K562 (cell line): Measurements from ENCODE around the gene SLC66A3. TPM values are rescaled to one million over a fixed set of nuclear protein-coding genes. Genes with fewer than 3 reads are reported as not detected.

Source experiments
- ATAC-seq: fragments of 200-7000 bp; cut with Tn5 transposase; 3 replicates; pipeline ENCODE4 v1.9.1; 2020; ENCODE audit warnings: moderate library complexity
- BruUV-seq: library from RNA; stranded (reverse); fragments of 400-500 nt; replicated peaks from 2 replicates; lab custom pipeline; 2021; lab: Mats Ljungman, UMichigan
- CTCF ChIA-PET: fragments of 300-600 bp; formaldehyde crosslinking; extraction: SDS; loops from one replicate; lab custom pipeline; 2021; ENCODE audit warnings: low intra/inter-chr PET ratio; lab: Yijun Ruan, JAX
- POLR2A ChIA-PET: fragments of 300-600, 350-650 bp; sonication (Branson Sonifier 250); formaldehyde crosslinking; extraction: SDS; loops from one replicate; lab custom pipeline; 2021; ENCODE audit warnings: antibody characterized with exemption, inconsistent platforms; lab: Yijun Ruan, JAX
- DNase-seq, 4 experiments: peaks; one replicate each; pipeline versions ENCODE4 v3.0.0 to v3.0.0-alpha.2; 2011 to 2018; ENCODE audit warnings: low spot score in 3 of 4, mixed read lengths in 3 of 4; ENCODE audit errors: extremely low read depth in 1 of 4
- FAIRE-seq: peaks from 2 replicates; lab custom pipeline; 2011; peaks lifted over from hg19 to GRCh38; lab: Jason Lieb, UNC
- H2AFZ ChIP-seq: 2 replicates; pipeline ENCODE4 v1.6.0; 2011; ENCODE audit warnings: low read depth, low read length, control low read depth, inconsistent platforms
- H3K27ac ChIP-seq: fragments of 200-600 bp; 3 replicates; pipeline ENCODE4 v1.8.0; 2011; ENCODE audit warnings: low read depth, mild to moderate bottlenecking, control low read depth, inconsistent platforms, low read length, moderate library complexity, mixed read lengths; ENCODE audit errors: extremely low read depth
- H3K27me3 ChIP-seq, 2 experiments: fragments of 300-600 bp in 1 of 2; 2 replicates in 1 of 2; 3 replicates in 1 of 2; pipeline versions ENCODE4 v1.6.0 to v1.8.0; 2011; ENCODE audit warnings: inconsistent platforms in 2 of 2, low read length in 2 of 2, mild to moderate bottlenecking in 1 of 2, mixed read lengths in 1 of 2, moderate library complexity in 1 of 2; ENCODE audit not compliant: control insufficient read depth in 2 of 2, insufficient read depth in 2 of 2
- H3K36me3 ChIP-seq: fragments of 300-600 bp; 3 replicates; pipeline ENCODE4 v1.8.0; 2011; ENCODE audit warnings: mild to moderate bottlenecking, low read length, inconsistent platforms; ENCODE audit not compliant: control insufficient read depth, insufficient read depth
- H3K4me1 ChIP-seq, 2 experiments: fragments of 200-600 bp in 1 of 2; replicated peaks in 1 of 2; 2 replicates in 1 of 2; 3 replicates in 1 of 2; pipeline versions ENCODE4 v1.5.1 to v1.8.0; 2011; ENCODE audit warnings: inconsistent platforms in 2 of 2, low read length in 2 of 2, mild to moderate bottlenecking in 1 of 2, mixed read lengths in 1 of 2, moderate library complexity in 1 of 2; ENCODE audit not compliant: control insufficient read depth in 2 of 2, insufficient read depth in 2 of 2
- H3K4me2 ChIP-seq: 2 replicates; pipeline ENCODE4 v1.6.1; 2011; ENCODE audit warnings: low read length, control low read depth, inconsistent platforms, mixed read lengths; ENCODE audit not compliant: insufficient read depth
- H3K4me3 ChIP-seq: fragments of 200-600 bp; sonication (generic), shearing (Covaris generic); 2 replicates; pipeline ENCODE4 v1.5.1; 2016; ENCODE audit warnings: control low read depth, inconsistent platforms
- H3K79me2 ChIP-seq: fragments of 200-600 bp; 3 replicates; pipeline ENCODE4 v1.8.0; 2011; ENCODE audit warnings: low read length, inconsistent platforms; ENCODE audit not compliant: control insufficient read depth, insufficient read depth
- H3K9ac ChIP-seq, 2 experiments: 2 replicates each; pipeline versions ENCODE4 v1.6.0 to v1.6.1; 2011; ENCODE audit warnings: low read depth in 2 of 2, low read length in 2 of 2, control low read depth in 1 of 2, inconsistent platforms in 1 of 2, mild to moderate bottlenecking in 1 of 2, mixed read lengths in 1 of 2; ENCODE audit not compliant: insufficient read depth in 1 of 2
- H3K9me1 ChIP-seq: one replicate; pipeline ENCODE4 v1.6.0; 2011; ENCODE audit warnings: inconsistent platforms, mild to moderate bottlenecking, low read length, moderate library complexity; ENCODE audit not compliant: control insufficient read depth, insufficient read depth
- H3K9me3 ChIP-seq: replicated peaks from 2 replicates; pipeline ENCODE4 v1.5.1; 2011; ENCODE audit warnings: low read depth, low read length, inconsistent platforms; ENCODE audit not compliant: control insufficient read depth, insufficient read depth
- H4K20me1 ChIP-seq: replicated peaks from 2 replicates; pipeline ENCODE4 v1.6.1; 2011; ENCODE audit warnings: low read length, inconsistent platforms, mixed read lengths; ENCODE audit not compliant: control insufficient read depth, insufficient read depth
- DIDO1 ChIP-seq: fragments of 450-650 bp; IDR thresholded peaks from 2 replicates; pipeline ENCODE4 v1.6.1; 2016; ENCODE audit warnings: low read depth, missing biosample characterization, missing genetic modification characterization
- DMBX1 ChIP-seq: fragments of 250-450 bp; sonication (Bioruptor Pico); IDR thresholded peaks from 2 replicates; pipeline ENCODE4 v1.8.0; 2022; ENCODE audit warnings: inconsistent platforms, mild to moderate bottlenecking, moderate library complexity, borderline replicate concordance
- L3MBTL2 ChIP-seq: fragments of 450-650 bp; IDR thresholded peaks from 2 replicates; pipeline ENCODE4 v1.6.1; 2016; ENCODE audit warnings: mild to moderate bottlenecking, moderate library complexity
- PHF20 ChIP-seq: fragments of 450-650 bp; IDR thresholded peaks from 2 replicates; pipeline ENCODE4 v1.6.1; 2018; ENCODE audit not compliant: partially characterized antibody
- RBM15 ChIP-seq: fragments of 200-400 bp; formaldehyde crosslinking; IDR thresholded peaks from 2 replicates; pipeline ENCODE4 v1.6.1; 2018; ENCODE audit warnings: mild to moderate bottlenecking, low read length, moderate library complexity; ENCODE audit not compliant: insufficient read depth
- RBM22 ChIP-seq: fragments of 200-400 bp; formaldehyde crosslinking; IDR thresholded peaks from 2 replicates; pipeline ENCODE4 v1.6.1; 2018; ENCODE audit warnings: low read length, low read depth; ENCODE audit not compliant: poor library complexity, severe bottlenecking
- SMARCC2 ChIP-seq: fragments of 450-650 bp; IDR thresholded peaks from 2 replicates; pipeline ENCODE4 v1.6.1; 2017; ENCODE audit warnings: antibody characterized with exemption, moderate library complexity, mild to moderate bottlenecking, low read depth
- U2AF1 ChIP-seq: fragments of 200-400 bp; formaldehyde crosslinking; optimal IDR thresholded peaks from 2 replicates; pipeline ENCODE3; 2017; ENCODE audit warnings: mild to moderate bottlenecking, low read depth, low read length, moderate library complexity
- ZFPM2 ChIP-seq: fragments of 250-450 bp; sonication (Bioruptor Pico); IDR thresholded peaks from 2 replicates; pipeline ENCODE4 v1.5.1; 2022; ENCODE audit warnings: mild to moderate bottlenecking
- ZNF217 ChIP-seq: sonication (generic); formaldehyde crosslinking; IDR thresholded peaks from 2 replicates; pipeline ENCODE4 v1.8.0; 2022; ENCODE audit warnings: mild to moderate bottlenecking, missing genetic modification reagents
- ZNF282 ChIP-seq: sonication (generic); formaldehyde crosslinking; IDR thresholded peaks from 2 replicates; pipeline ENCODE4 v1.8.1; 2023; ENCODE audit warnings: missing genetic modification reagents
- ZNF445 ChIP-seq: fragments of 250-450 bp; sonication (Bioruptor Pico); IDR thresholded peaks from 2 replicates; pipeline ENCODE4 v1.4.0; 2020; ENCODE audit warnings: low read depth, mild to moderate bottlenecking, moderate library complexity
- ZNF766 ChIP-seq: fragments of 200-800 bp; sonication (Bioruptor generic); conservative IDR thresholded peaks from 2 replicates; pipeline ENCODE4 v1.6.1; 2016; ENCODE audit warnings: missing genetic modification characterization, missing compliant biosample characterization
- WGBS: fragments of 100-300 bp; shearing (Covaris generic); methylation state at CpG from one replicate; pipeline ENCODE4 v1.1.6; 2016; ENCODE audit warnings: low coverage, mixed read lengths; ENCODE audit not compliant: insufficient coverage; ENCODE audit errors: missing lambda C conversion rate; 5-methylcytosine and 5-hydroxymethylcytosine counted together
- in situ Hi-C: fragments of 300-500 bp; cut with MboI; formaldehyde crosslinking; loops from 4 replicates; pipeline ENCODE4 v1.15.0; 2018; ENCODE audit warnings: inconsistent platforms, mixed read lengths
- intact Hi-C: fragments of 100-400 bp; cut with micrococcal nuclease; formaldehyde crosslinking; loops from 2 replicates; pipeline ENCODE4 v1.14.2; 2022
- polyA plus RNA-seq, 8 experiments: library from polyadenylated mRNA; depleted of rRNA in 4 of 8; stranded (reverse) in 5 of 8; unstranded in 3 of 8; fragments of >200 nt; fragmentation: Nextera tagmentation in 2 of 8; fragmentation: Illumina TruSeq in 1 of 8; extraction: Ambion mirVana in 2 of 8; extraction: Trizol in 1 of 8; gene quantifications; 2 replicates each; pipeline versions ENCODE4 v1.2.1 to v1.2.3, GENCODE V29; 2011 to 2014; ENCODE audit warnings: inconsistent platforms in 1 of 8, missing spikeins in 1 of 8
- total RNA-seq, 7 experiments: library from RNA; depleted of rRNA in 6 of 7; stranded (reverse); fragments of >200 nt in 6 of 7; fragmentation: Illumina TruSeq in 2 of 7; extraction: Trizol in 2 of 7; gene quantifications; 2 replicates each; pipeline versions ENCODE4 v1.2.1 to v1.2.3, GENCODE V29; 2011 to 2021; ENCODE audit warnings: low replicate concordance in 1 of 7
- TF ChIP-seq, protein P1 (sequence below): fragments of 450-650 bp; IDR thresholded peaks from one replicate; pipeline ENCODE4 v1.6.1; 2018; ENCODE audit warnings: mild to moderate bottlenecking, moderate library complexity; ENCODE audit not compliant: partially characterized antibody

Gene SLC66A3
- total and polyA plus RNA-seq, 9 of the 15 experiments (the other 6 are each of a cell fraction or from before 2014, with no cell fraction given): 2.8 to 30.0 (median 9.1) TPM

DNA sequence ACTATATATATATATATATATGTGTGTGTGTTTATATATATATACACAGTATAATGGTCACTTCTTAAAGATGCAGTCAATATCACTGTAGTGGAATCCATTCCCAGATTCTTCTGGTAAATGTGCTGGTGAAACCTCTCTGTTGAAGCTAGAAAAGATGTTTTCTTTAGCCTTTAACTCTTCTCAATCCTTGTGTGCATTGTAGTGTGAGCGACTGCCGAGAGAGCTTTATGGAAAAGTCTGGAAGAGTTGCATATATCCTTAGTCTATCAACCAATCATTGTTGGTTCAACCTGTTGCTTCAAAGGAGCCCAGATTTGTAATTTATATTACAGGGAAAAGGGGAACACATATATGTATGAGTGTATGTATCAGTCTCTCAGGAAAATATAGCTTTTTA is 27.7 kb downstream of the SLC66A3 start:
- POLR2A ChIA-PET: no interaction called here
- Histone ChIP-seq H3K36me3 (peaks cover 22% of the 10 kb centered on the region), H2AFZ (no peak overlapping the region), H3K4me2 (no peak overlapping the region), H3K27me3 (no peaks in the 10 kb centered on the region), H3K9me3 (no peaks in the 10 kb centered on the region), H4K20me1 (no peaks in the 10 kb centered on the region), H3K9ac (no peak overlapping the region), H3K4me3 (no peak overlapping the region), H3K4me1 (peaks cover 0 to 13% of the 10 kb centered on the region in 2 experiments; a peak in 2 of 5 replicates), H3K9me1 (no peaks in the 10 kb centered on the region), H3K27ac (no peak overlapping the region), H3K79me2 (no peaks in the 10 kb centered on the region)
- no TSS peak for BruUV-seq
- in situ Hi-C loops: no loop called here
- DNase-seq (no peak), ATAC-seq (no peak), FAIRE-seq (peak; percentile 44)
- intact Hi-C loops: no loop called here
- WGBS: 100% methylated on average over 2 of the region's 2 CpGs
- CTCF ChIA-PET: interaction anchor here (0.6 kb wide), 1 partner anchor 215 kb away, joined by 3 read pairs; no protein-coding TSS in a partner anchor
- no peak for TF ChIP-seq L3MBTL2
- TF ChIP-seq ZNF766 (CRISPR knock-in tag): no peak
- no peak for TF ChIP-seq RBM15
- no peak for TF ChIP-seq U2AF1
- no peak for TF ChIP-seq ZFPM2
- TF ChIP-seq ZNF282 (CRISPR knock-in tag): no peak

DNA sequence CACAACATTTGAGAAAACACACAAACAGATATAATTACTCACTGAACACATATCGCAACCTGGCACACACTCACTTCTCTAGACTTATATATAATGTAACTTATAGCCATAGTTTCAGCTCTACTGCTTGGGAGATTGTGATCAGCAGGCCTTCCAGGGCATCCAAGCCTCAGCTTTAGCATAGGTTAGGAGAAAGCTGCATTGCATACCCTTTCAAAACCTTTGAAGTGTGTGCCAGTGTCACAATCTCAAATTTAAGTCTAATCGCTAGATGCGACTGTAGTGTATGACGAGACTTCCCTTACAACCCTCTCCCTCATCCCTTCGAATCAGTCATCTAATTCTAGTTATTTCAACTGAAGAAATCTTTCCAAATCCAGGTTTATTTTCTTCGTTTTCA is 30.9 kb downstream of the SLC66A3 start:
- H3K27me3 ChIP-seq: no peaks in the 10 kb centered on the region
- FAIRE-seq: no peak
- H3K4me3 ChIP-seq: no peak overlapping the region
- BruUV-seq: no TSS peak
- DNase-seq: no peak
- no peak overlapping the region; the same call in 2 of the 3 replicates for H3K27ac ChIP-seq
- intact Hi-C loops (no loop called here), in situ Hi-C loops (no loop called here)
- H3K79me2 ChIP-seq: no peaks in the 10 kb centered on the region
- WGBS: 87% methylated on average over 6 of the region's 6 CpGs
- ChIA-PET POLR2A (no interaction called here), CTCF (interaction anchor here (0.6 kb wide), 1 partner anchor 1542 kb away, joined by 3 read pairs; no protein-coding TSS in a partner anchor)
- no peaks in the 10 kb centered on the region for H4K20me1 ChIP-seq
- H3K9ac ChIP-seq: no peak overlapping the region
- ATAC-seq: no peak; the same call in 2 of the 3 replicates
- H3K4me1 ChIP-seq: peaks cover 0 to 13% of the 10 kb centered on the region in 2 experiments; a peak in 2 of 5 replicates
- H2AFZ ChIP-seq: no peak overlapping the region
- H3K9me3 ChIP-seq: no peaks in the 10 kb centered on the region
- peaks cover 28% of the 10 kb centered on the region; the same call in 2 of the 3 replicates for H3K36me3 ChIP-seq
- no peak overlapping the region for H3K4me2 ChIP-seq
- H3K9me1 ChIP-seq: no peaks in the 10 kb centered on the region
- TF ChIP-seq PHF20: no peak
- no peak for TF ChIP-seq RBM22
- TF ChIP-seq ZNF217 (CRISPR knock-in tag): no peak
- no peak for TF ChIP-seq SMARCC2
- TF ChIP-seq, protein P1, sequence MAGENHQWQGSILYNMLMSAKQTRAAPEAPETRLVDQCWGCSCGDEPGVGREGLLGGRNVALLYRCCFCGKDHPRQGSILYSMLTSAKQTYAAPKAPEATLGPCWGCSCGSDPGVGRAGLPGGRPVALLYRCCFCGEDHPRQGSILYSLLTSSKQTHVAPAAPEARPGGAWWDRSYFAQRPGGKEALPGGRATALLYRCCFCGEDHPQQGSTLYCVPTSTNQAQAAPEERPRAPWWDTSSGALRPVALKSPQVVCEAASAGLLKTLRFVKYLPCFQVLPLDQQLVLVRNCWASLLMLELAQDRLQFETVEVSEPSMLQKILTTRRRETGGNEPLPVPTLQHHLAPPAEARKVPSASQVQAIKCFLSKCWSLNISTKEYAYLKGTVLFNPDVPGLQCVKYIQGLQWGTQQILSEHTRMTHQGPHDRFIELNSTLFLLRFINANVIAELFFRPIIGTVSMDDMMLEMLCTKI: no peak
- no peak for TF ChIP-seq ZNF445
- no peak for TF ChIP-seq DIDO1 (tag)
- peak; percentile 13; the same call in 1 of the 2 replicates for TF ChIP-seq DMBX1 (CRISPR knock-in tag)
